Stimulated activated CD4-positive, alpha-beta T cell treated with anti-CD3 and anti-CD28 coated beads, Interleukin-4, amount 100 ng/mL, for 1 hour (primary cell): Measurements from ENCODE around the gene SENP5.
"Not testable (repeated sequence)": the region's sequence is repeated elsewhere in the genome, so short reads cannot be mapped to it uniquely, and the experiment has no call there.

Experiments
- DNase-seq: peaks from one replicate; pipeline ENCODE4 v3.0.0-alpha.2; 2020

Gene SENP5

GRCh38 chr3:196867507-196868296 is at the start of gene SENP5:
SENP5 (plus strand) TSS chr3:196867920; CDS start chr3:196885182, 17,262 bp downstream.
- peak; percentile 90 for DNase-seq

GRCh38 chr3:196821806-196822355 is 45.8 kb upstream of the SENP5 start:
- no peak for DNase-seq

- DNase-seq, result not testable (repeated sequence)
These were observed 38.1 kb upstream of the SENP5 start for GRCh38 chr3:196829651-196830050.

- DNase-seq, result no peak
These were observed 32.6 kb upstream of the SENP5 start for GRCh38 chr3:196835086-196835485.

- DNase-seq, result not testable (repeated sequence)
These were observed 31.1 kb upstream of the SENP5 start for GRCh38 chr3:196836626-196837025.

GRCh38 chr3:196837819-196838420 is 29.8 kb upstream of the SENP5 start:
- peak; percentile 68 for DNase-seq

GRCh38 chr3:196839351-196839750 is 28.4 kb upstream of the SENP5 start:
- not testable (repeated sequence) for DNase-seq

GRCh38 chr3:196842567-196843434 is 24.9 kb upstream of the SENP5 start:
- DNase-seq, result no peak

GRCh38 chr3:196843435-196844110 is 24.1 kb upstream of the SENP5 start:
- DNase-seq, result no peak

- not testable (repeated sequence) for DNase-seq
These were observed 23.2 kb upstream of the SENP5 start for GRCh38 chr3:196844235-196845219.

GRCh38 chr3:196848375-196848774 is 19.3 kb upstream of the SENP5 start:
- not testable (repeated sequence) for DNase-seq

GRCh38 chr3:196849180-196849741 is 18.5 kb upstream of the SENP5 start:
- no peak for DNase-seq

GRCh38 chr3:196863000-196863399 is 4.7 kb upstream of the SENP5 start:
- not testable (repeated sequence) for DNase-seq

GRCh38 chr3:196867155-196867506 is 589 bp upstream of the SENP5 start:
- DNase-seq, result no peak

- peak; percentile 6 for DNase-seq
These were observed 559 bp downstream of the SENP5 start for GRCh38 chr3:196868297-196868661.

GRCh38 chr3:196872316-196872715 is 4.6 kb downstream of the SENP5 start:
- no peak for DNase-seq

- DNase-seq, result not testable (repeated sequence)
These were observed 6.9 kb downstream of the SENP5 start for GRCh38 chr3:196874511-196875094.

GRCh38 chr3:196875258-196875657 is 7.5 kb downstream of the SENP5 start:
- no peak for DNase-seq

GRCh38 chr3:196883361-196883760 is 15.6 kb downstream of the SENP5 start:
- no peak for DNase-seq

GRCh38 chr3:196886144-196886543 is 18.4 kb downstream of the SENP5 start:
- DNase-seq, result no peak
